Tibial nerve (tissue), 4 donors: ENCODE results near the gene FLG. TPM values are rescaled to one million over a fixed set of nuclear protein-coding genes. Genes with fewer than 3 reads are reported as not detected.
"Not testable (repeated sequence)": the region's sequence is repeated elsewhere in the genome, so short reads cannot be mapped to it uniquely, and the experiment has no call there.

Experiments
- DNase-seq, 2 donors: peaks; one replicate each; pipeline ENCODE4 v3.0.0-alpha.2; 2019; ENCODE audit warnings: low spot score in 2 of 2
- H3K27ac ChIP-seq, 4 donors: fragments of 200-600 bp; sonication (generic) in 3 of 4; one replicate each; pipeline ENCODE4 v1.5.1; 2017 to 2019; ENCODE audit warnings: mild to moderate bottlenecking in 1 of 4
- H3K27me3 ChIP-seq, 2 donors: fragments of 200-600 bp; sonication (generic) in 1 of 2; one replicate each; pipeline versions ENCODE4 v1.5.1 to v1.6.0; 2017 to 2019
- H3K36me3 ChIP-seq, 3 donors: fragments of 200-600 bp; sonication (generic); one replicate each; pipeline ENCODE4 v1.5.1; 2018 to 2019
- H3K4me1 ChIP-seq, 4 donors: fragments of 200-600 bp; sonication (generic) in 3 of 4; one replicate each; pipeline ENCODE4 v1.5.1; 2017 to 2019
- H3K4me3 ChIP-seq, 4 donors: fragments of 200-600 bp; sonication (generic) in 3 of 4; one replicate each; pipeline ENCODE4 v1.5.1; 2017 to 2019; ENCODE audit warnings: mild to moderate bottlenecking in 1 of 4, moderate library complexity in 1 of 4
- H3K9me3 ChIP-seq, 4 donors: fragments of 200-600 bp; sonication (generic) in 3 of 4; one replicate each; pipeline ENCODE4 v1.5.1; 2017 to 2019
- WGBS, 2 donors: methylation state at CpG; one replicate each; pipeline ENCODE4 v1.1.5; 2018; 5-methylcytosine and 5-hydroxymethylcytosine counted together
- total RNA-seq, 4 donors: library from RNA; depleted of rRNA; stranded (reverse); fragments of >200 nt; gene quantifications; one replicate each; pipeline ENCODE4 v1.1.0, GENCODE V29; 2016

Gene FLG
- total RNA-seq, 4 donors from 2014 or later = not detected

DNA sequence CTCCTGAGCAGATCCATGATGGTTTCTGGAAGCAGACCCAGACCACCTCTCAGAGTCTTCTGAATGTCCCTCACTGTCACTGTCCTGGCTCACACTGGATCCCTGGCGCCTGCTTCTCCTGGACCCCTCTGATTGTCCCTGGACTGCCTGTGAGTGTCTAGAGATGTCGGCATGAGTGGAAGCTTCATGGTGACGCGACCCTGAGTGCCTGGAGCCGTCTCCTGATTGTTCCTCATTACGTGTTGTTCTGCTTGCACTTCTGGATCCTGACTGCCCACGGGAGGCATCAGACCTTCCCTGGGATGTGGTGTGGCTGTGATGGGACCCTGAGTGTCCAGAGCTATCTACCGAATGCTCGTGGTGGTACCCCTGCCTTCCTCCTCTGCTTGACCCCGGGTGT, 18.9 kb downstream of the FLG start:
- H3K4me3 ChIP-seq, H3K27ac ChIP-seq, H3K27me3 ChIP-seq, H3K4me1 ChIP-seq, DNase-seq: not testable (repeated sequence)
- peaks cover 0 to 61% (median 0%) of the 10 kb centered on the region in 4 donors for H3K9me3 ChIP-seq
- H3K36me3 ChIP-seq = peaks cover 0 to 70% (median 0%) of the 10 kb centered on the region in 3 donors
- WGBS, 2 donors = 90 to 93% methylated on average over 9 to 10 of the region's 10 CpGs

- H3K27ac ChIP-seq, H3K4me3 ChIP-seq, DNase-seq, H3K4me1 ChIP-seq, H3K27me3 ChIP-seq: not testable (repeated sequence)
- WGBS, 2 donors = 95% methylated on average over 12 of the region's 12 CpGs
- Histone ChIP-seq H3K36me3 (peaks cover 0 to 57% (median 0%) of the 10 kb centered on the region in 3 donors), H3K9me3 (peaks cover 0 to 48% (median 0%) of the 10 kb centered on the region in 4 donors)
Observed at GRCh38 chr1:152304773-152305172, 20.3 kb downstream of the FLG start.

- DNase-seq, H3K4me3 ChIP-seq, H3K4me1 ChIP-seq, H3K27me3 ChIP-seq, H3K27ac ChIP-seq: not testable (repeated sequence)
- Histone ChIP-seq H3K9me3 (peaks cover 0 to 39% (median 0%) of the 10 kb centered on the region in 4 donors), H3K36me3 (peaks cover 0 to 42% (median 0%) of the 10 kb centered on the region in 3 donors)
- 94 to 97% methylated on average over 20 to 21 of the region's 25 CpGs for WGBS, 2 donors
Observed at GRCh38 chr1:152303139-152303872, 21.7 kb downstream of the FLG start.

- not testable (repeated sequence) for H3K27ac ChIP-seq, H3K4me1 ChIP-seq, DNase-seq, H3K4me3 ChIP-seq, H3K27me3 ChIP-seq
- H3K36me3 ChIP-seq = peaks cover 0 to 51% (median 0%) of the 10 kb centered on the region in 3 donors
- WGBS, 2 donors = 89% methylated on average over 10 to 14 of the region's 21 CpGs
- peaks cover 0 to 33% (median 2%) of the 10 kb centered on the region in 4 donors for H3K9me3 ChIP-seq
Observed at GRCh38 chr1:152256394-152256793, 68.6 kb downstream of the FLG start.

Other genes with a start within 250 kb of the FLG start
- not detected for gene TCHHL1, start 236.2 kb downstream of the FLG start, total RNA-seq
- under 1 TPM in 3 of 4 donors, not detected in 1; under 0.01 to 0.60 (median 0.22) TPM for gene TCHH, start 209.8 kb downstream of the FLG start, total RNA-seq
- not detected for gene RPTN, start 166.0 kb downstream of the FLG start, total RNA-seq
- gene HRNR, start 101.0 kb downstream of the FLG start, total RNA-seq = not detected
- gene FLG2, start 34.8 kb upstream of the FLG start, total RNA-seq = not detected
- gene CRNN, start 89.0 kb upstream of the FLG start, total RNA-seq = not detected
- not detected for gene LCE5A, start 185.6 kb upstream of the FLG start, total RNA-seq
- gene CRCT1, start 189.2 kb upstream of the FLG start, total RNA-seq = not detected
- not detected for gene LCE3E, start 241.5 kb upstream of the FLG start, total RNA-seq